ENCODE data around the gene CENPO. TPM values are rescaled to one million over a fixed set of nuclear protein-coding genes. Genes with fewer than 3 reads are reported as not detected.

The CENPO gene
- polyA plus RNA-seq, 2 of the 4 experiments (the other 2 are of a cell fraction): 49.6 to 62.0 TPM

GRCh38 chr2:24866946-24867345, 73.7 kb downstream of the CENPO start:
- ChIA-PET CTCF (interaction anchor here (1.2 to 2.5 kb wide), 3 partner anchors 22 to 457 kb away, joined by 3 to 9 read pairs (median 3); no protein-coding TSS in a partner anchor), POLR2A (no interaction called here)
- WGBS (ENCODE audit: missing lambda C conversion rate): 96% methylated on average over 6 of the region's 6 CpGs
- FAIRE-seq (no peak), DNase-seq (ENCODE audit: low read depth in 1 of 2, low spot score in 1 of 2) (no peak), ATAC-seq (no peak)
- no peak overlapping the region for H3K27ac ChIP-seq
- H3K4me3 ChIP-seq: no peak overlapping the region
- no peaks in the 10 kb centered on the region for H3K9me3 ChIP-seq
- no peaks in the 10 kb centered on the region for H3K4me1 ChIP-seq
- no peak for TF ChIP-seq POLR2A (IDR thresholded peaks at IDR 0.05; ENCODE audit: low read length)
- TF ChIP-seq CTCF (IDR thresholded peaks at IDR 0.05): no peak
- no peak for TF ChIP-seq TFCP2L1 (CRISPR knock-in tag; IDR thresholded peaks at IDR 0.05)
- no peak for TF ChIP-seq PBX3 (IDR thresholded peaks at IDR 0.05)
- TF ChIP-seq RAD21 (conservative IDR thresholded peaks at IDR 0.05 in 1 of 2, IDR thresholded peaks at IDR 0.05 in 1 of 2): no peak
- no peak for TF ChIP-seq EHF (CRISPR knock-in tag; IDR thresholded peaks at IDR 0.05)
- no peak for TF ChIP-seq ZSCAN20 (CRISPR knock-in tag; IDR thresholded peaks at IDR 0.05)
- TF ChIP-seq, protein P1, sequence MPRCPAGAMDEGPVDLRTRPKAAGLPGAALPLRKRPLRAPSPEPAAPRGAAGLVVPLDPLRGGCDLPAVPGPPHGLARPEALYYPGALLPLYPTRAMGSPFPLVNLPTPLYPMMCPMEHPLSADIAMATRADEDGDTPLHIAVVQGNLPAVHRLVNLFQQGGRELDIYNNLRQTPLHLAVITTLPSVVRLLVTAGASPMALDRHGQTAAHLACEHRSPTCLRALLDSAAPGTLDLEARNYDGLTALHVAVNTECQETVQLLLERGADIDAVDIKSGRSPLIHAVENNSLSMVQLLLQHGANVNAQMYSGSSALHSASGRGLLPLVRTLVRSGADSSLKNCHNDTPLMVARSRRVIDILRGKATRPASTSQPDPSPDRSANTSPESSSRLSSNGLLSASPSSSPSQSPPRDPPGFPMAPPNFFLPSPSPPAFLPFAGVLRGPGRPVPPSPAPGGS (IDR thresholded peaks at IDR 0.05): no peak
- TF ChIP-seq USF2 (IDR thresholded peaks at IDR 0.05): no peak
- no peak for TF ChIP-seq FOSB (CRISPR knock-in tag; IDR thresholded peaks at IDR 0.05)
- TF ChIP-seq CBX2 (IDR thresholded peaks at IDR 0.05; ENCODE audit: borderline replicate concordance, low read depth): no peak
- TF ChIP-seq NPAS2 (CRISPR knock-in tag; IDR thresholded peaks at IDR 0.05; ENCODE audit: borderline replicate concordance): no peak
- TF ChIP-seq, protein P2, sequence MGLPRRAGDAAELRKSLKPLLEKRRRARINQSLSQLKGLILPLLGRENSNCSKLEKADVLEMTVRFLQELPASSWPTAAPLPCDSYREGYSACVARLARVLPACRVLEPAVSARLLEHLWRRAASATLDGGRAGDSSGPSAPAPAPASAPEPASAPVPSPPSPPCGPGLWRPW (IDR thresholded peaks at IDR 0.05): no peak
- no peak overlapping the region for H3K4me2 ChIP-seq

DNA sequence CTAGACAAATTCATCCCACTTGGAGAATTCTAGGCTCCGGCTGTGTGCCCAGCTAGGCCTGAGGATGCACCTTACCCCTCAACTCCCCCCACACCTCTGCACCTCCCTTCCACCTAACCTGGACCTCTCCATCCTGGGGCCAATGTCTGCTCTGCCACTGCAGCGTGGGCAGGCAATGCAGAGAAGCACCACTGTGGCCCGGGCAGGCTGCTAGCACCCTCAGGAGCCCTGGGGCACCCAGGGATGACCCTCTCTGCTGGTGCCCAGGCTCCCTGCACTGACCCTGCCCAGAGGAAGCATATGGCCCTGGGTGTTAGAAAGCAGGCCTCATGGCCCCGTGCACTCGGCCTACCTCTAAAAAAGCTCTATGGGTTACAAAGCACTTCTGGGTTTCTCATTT, 77.2 kb downstream of the CENPO start:
- Histone ChIP-seq H3K4me1 (no peaks in the 10 kb centered on the region), H3K4me3 (no peak overlapping the region), H3K9me3 (no peaks in the 10 kb centered on the region), H3K4me2 (no peak overlapping the region), H3K27ac (no peak overlapping the region)
- ATAC-seq (no peak), FAIRE-seq (no peak), DNase-seq (ENCODE audit: low read depth in 1 of 2, low spot score in 1 of 2) (no peak)
- ChIA-PET POLR2A (no interaction called here), CTCF (interaction anchor here (0.7 kb wide), 1 partner anchor 494 kb away, joined by 3 read pairs; no protein-coding TSS in a partner anchor)
- 97% methylated on average over 5 of the region's 5 CpGs for WGBS (ENCODE audit: missing lambda C conversion rate)
- TF ChIP-seq USF2 (IDR thresholded peaks at IDR 0.05): no peak
- TF ChIP-seq ZSCAN20 (CRISPR knock-in tag; IDR thresholded peaks at IDR 0.05): no peak
- no peak for TF ChIP-seq ZNF302 (CRISPR knock-in tag; IDR thresholded peaks at IDR 0.05)
- TF ChIP-seq CTCF (IDR thresholded peaks at IDR 0.05): no peak
- TF ChIP-seq MAZ (IDR thresholded peaks at IDR 0.05; ENCODE audit: borderline replicate concordance, low read depth, low read length): no peak
- no peak for TF ChIP-seq KDM5A (IDR thresholded peaks at IDR 0.05)
- TF ChIP-seq RCOR1 (IDR thresholded peaks at IDR 0.05; ENCODE audit: low read depth, low read length): no peak
- no peak for TF ChIP-seq JUNB (IDR thresholded peaks at IDR 0.05)
- TF ChIP-seq EHF (CRISPR knock-in tag; IDR thresholded peaks at IDR 0.05): no peak
- no peak for TF ChIP-seq FOXS1 (CRISPR knock-in tag; IDR thresholded peaks at IDR 0.05)
- TF ChIP-seq, protein P2 (IDR thresholded peaks at IDR 0.05): no peak
